Upper lobe of left lung (tissue), 4 donors: ENCODE data around the gene TM2D3.

ENCODE experiments used
- CTCF ChIP-seq, 6 experiments: fragments of 450-650 bp in 4 of 6; fragments of 200-600 bp in 2 of 6; sonication (generic) in 2 of 6; IDR thresholded peaks; one replicate each; pipeline ENCODE4 v1.5.1; 2016 to 2019; ENCODE audit warnings: antibody characterized with exemption in 6 of 6
- EP300 ChIP-seq, 4 donors: sonication (generic); formaldehyde crosslinking; IDR thresholded peaks; one replicate each; pipeline ENCODE4 v1.5.1; 2017; ENCODE audit warnings: antibody characterized with exemption in 4 of 4, control low read depth in 2 of 4
- POLR2A ChIP-seq, 4 donors: fragments of 450-650 bp; IDR thresholded peaks; one replicate each; pipeline ENCODE4 v1.5.1; 2016 to 2017; ENCODE audit warnings: antibody characterized with exemption in 4 of 4, mild to moderate bottlenecking in 2 of 4
- POLR2AphosphoS5 ChIP-seq, 2 donors: sonication (generic); formaldehyde crosslinking; IDR thresholded peaks; one replicate each; pipeline ENCODE4 v1.5.1; 2017; ENCODE audit warnings: antibody characterized with exemption in 2 of 2

- TF ChIP-seq POLR2AphosphoS5 (IDR thresholded peaks at IDR 0.05) (no peak), CTCF (IDR thresholded peaks at IDR 0.05) (no peak), POLR2A (IDR thresholded peaks at IDR 0.05) (no peak), EP300 (IDR thresholded peaks at IDR 0.05) (no peak)
Measured at GRCh38 chr15:101612676-101613075, 39.5 kb downstream of the TM2D3 start.
